GM18508 (cell line): ENCODE measurements around the gene TEX28.
"Not testable (repeated sequence)": the region's sequence is repeated elsewhere in the genome, so short reads cannot be mapped to it uniquely, and the experiment has no call there.

Experiments used
- ATAC-seq: cut with Tn5 transposase; IDR thresholded peaks from one replicate; pipeline ENCODE4 v1.9.1; 2021; ENCODE audit warnings: moderate number of reproducible peaks; ENCODE audit not compliant: insufficient read depth, unreplicated experiment

The TEX28 gene

DNA sequence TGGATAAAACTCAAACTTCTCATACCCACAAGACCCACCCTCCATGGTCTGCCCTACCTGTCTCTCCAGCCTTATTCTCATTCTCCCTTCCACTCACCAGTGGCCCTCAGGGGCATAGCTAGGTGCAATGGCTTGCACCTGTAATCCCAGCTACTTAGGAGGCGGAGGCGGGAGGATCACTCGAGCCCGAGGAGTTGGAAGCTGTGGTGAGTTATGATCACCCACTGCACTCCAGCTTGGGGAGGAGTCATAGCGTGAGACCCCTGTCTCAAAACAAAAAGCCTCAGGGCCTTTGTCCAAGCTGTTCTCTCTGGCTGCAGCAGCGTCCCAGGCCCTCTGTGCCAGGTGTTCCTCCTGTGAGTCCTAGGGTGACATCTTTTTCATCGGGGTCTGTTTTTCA lies 17.2 kb upstream of the TEX28 start:
- ATAC-seq = no peak

DNA sequence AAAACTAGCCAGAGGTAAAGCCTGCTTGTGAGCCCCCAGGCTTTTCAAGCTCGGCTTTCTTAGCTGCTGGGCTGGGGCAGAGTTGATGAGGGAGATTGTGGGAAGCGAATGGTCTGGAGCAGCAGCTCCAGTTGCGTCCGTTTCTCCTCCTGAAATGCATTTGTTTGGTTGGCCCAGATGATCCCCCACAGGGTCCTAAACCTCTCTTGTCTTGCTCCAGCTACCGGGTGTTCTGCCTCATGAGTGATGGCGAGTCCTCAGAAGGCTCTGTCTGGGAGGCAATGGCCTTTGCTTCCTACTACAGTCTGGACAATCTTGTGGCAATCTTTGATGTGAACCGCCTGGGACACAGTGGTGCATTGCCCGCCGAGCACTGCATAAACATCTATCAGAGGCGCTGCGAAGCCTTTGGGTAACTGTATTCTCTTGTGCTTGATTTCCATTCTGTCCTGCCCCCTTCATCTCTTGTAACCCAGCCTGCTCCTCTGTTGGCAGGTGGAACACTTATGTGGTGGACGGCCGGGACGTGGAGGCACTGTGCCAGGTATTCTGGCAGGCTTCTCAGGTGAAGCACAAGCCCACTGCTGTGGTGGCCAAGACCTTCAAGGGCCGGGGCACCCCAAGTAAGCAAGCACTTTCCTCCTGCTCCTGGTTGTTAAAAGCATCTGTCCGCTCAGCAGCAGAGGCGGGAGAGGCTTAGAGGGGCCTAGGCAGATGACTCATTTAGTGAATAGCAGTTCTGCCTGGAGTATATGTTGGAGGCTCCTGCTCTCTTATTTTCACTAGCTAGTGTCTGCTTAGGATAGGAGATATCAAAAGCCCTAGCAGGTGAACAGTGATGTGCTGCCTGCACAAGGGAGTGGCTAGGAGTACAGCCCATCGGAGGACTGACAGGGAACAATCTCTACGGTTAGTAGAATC lies 16.0 kb upstream of the TEX28 start:
- no peak for ATAC-seq

- no peak for ATAC-seq
These were observed 14.3 kb upstream of the TEX28 start for GRCh38 chrX:154309041-154309775.

DNA sequence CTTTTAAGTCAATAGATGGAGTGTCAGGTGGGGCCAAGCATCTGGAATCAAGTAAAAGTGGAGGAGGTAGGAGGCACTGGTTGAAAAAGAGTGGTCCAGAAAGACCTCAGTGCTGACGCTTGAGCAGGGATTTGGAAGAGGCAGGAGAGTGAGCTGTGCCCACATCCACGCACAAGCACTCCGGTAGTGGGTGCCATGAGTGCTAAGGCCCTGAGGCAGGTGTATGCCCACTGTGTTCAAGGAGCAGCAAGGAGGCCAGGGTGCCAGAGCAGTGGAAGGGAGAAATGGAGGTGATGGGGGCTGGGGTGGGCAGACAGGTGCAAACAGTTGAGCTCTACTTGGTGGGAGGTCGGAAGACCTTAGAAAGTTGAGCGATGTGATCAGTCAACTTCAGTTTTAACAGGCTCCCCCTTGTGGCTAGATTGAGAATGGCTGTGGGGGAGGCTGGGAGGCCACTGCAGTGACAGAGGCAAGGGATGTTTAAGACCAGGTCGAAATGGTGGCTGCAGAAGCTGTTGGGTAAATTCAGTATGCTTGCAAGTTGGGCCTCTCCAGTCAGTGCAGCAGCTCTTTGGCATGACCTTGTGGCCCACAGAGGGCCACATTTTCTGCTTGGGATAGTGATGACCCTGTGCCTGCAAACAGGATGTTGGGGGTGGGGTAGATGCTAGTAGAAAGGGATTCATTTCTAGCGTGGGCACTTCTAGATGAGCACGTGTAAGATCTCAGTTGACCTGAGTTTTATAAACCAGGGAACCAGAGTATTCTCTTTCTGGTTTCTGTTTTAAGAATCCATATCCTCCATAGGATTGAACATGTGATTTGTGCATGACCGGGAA lies 13.4 kb upstream of the TEX28 start:
- ATAC-seq = no peak

DNA sequence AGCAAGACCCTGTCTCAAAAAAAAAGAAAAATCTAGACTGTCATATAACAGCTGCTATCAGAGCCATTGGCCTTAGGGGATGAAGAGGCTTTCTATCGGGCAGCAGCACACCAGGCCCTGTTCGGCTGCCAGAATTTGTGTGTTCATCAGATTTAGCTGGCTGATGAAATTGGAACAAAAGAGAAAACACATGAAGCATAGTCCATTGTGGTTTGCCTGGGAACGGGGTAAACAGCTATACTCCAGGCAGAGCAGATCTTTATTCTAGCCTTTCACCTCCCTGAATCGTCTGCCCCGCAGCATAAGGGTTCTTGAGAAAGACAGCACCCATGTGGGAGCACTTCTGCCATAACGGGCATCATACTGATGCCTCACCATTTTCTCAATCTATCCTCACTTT lies 12.3 kb upstream of the TEX28 start:
- ATAC-seq = no peak

- no peak for ATAC-seq
These were observed 10.7 kb upstream of the TEX28 start for GRCh38 chrX:154305541-154306205.

DNA sequence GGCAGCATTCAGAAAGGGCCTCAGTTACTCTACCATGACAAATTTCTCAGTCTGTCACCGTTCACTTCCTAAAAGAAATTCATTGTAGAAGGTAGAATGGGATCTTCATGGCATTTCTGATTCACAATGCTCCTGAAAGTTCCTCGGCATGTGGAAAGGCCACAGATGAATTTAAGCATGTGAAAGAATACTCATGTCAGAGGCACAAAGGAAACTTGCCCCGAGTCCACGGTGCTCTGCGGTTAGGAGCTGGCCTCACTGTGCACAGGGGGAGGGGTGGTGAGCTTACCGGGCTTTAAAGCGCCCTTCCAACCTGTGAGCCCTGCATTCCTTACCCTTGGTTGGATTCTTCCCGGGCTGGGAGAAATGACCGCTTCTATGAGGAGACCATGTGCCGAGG lies 9.9 kb upstream of the TEX28 start:
- no peak for ATAC-seq

DNA sequence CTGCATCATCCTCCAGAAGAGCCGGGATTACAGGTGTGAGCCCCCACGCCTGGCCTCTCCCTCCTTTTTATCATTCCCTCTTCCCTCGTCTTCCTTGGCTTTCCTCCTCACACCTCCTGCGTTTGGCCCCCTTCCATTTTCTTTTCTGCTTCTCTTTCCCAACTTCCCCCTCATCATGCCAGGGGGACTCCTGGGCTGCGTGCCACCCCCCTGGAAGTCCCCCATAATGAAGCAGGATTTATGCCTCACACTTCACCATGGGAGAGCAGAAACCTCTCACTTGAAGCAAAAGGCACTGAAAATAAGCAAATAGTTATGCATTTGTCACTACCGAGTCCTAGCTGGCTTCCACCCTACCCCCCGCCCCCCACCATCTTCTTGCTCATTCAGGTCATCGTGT lies 8.6 kb upstream of the TEX28 start:
- ATAC-seq = no peak

GRCh38 chrX:154302998-154303397 lies 8.1 kb upstream of the TEX28 start:
- ATAC-seq = not testable (repeated sequence)

DNA sequence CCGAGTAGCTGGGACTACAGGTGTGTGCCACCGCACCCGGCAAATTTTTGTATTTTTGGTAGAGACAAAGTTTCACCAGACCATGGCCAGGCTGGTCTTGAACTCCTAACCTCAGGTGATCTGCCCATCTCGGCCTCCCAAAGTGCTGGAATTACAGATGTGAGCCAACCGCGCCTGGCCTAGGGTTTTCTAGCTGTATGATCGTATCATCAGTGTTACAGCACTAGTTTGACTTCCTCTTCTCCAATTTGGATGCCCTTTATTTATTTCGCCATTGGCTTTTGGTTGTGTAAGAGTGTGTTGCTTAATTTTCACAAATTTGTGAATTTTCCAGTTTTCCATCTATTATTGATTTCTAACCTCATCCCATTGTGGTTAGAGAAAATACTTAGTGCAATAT lies 5.9 kb upstream of the TEX28 start:
- no peak for ATAC-seq

- ATAC-seq = no peak
These were observed 3.4 kb upstream of the TEX28 start for GRCh38 chrX:154298312-154298711.

GRCh38 chrX:154296731-154297130 lies 1.8 kb upstream of the TEX28 start:
- ATAC-seq = no peak

GRCh38 chrX:154295664-154296310 lies 863 bp upstream of the TEX28 start, which contains the start of gene TKTL1:
TKTL1 (plus strand) TSS chrX:154295795; CDS start chrX:154295860, 65 bp downstream.
- ATAC-seq = no peak

DNA sequence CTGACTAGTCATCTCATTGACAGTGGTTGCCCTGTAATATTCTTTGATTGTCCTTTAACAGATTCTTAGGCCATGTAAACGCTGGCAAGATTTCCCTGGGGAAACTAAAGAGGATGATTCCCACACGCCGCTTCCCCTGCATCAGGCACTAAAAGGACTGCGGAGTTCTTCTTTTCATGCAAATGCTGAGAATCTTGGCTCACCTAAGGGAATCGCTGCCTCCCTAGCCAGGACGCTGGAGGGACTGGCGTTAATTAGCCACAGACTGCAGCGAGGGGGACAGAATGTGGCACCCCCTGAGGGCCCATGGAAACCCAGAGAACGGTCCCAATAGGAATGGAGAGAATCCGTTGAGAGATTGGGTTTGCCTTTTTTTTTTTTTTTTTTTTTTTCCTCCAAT lies 8.5 kb downstream of the TEX28 start:
- not testable (repeated sequence) for ATAC-seq

GRCh38 chrX:154284489-154285338 lies 10.2 kb downstream of the TEX28 start:
- not testable (repeated sequence) for ATAC-seq

- ATAC-seq = not testable (repeated sequence)
These were observed 25.7 kb downstream of the TEX28 start for GRCh38 chrX:154269245-154269644.

GRCh38 chrX:154263072-154263471 lies 31.9 kb downstream of the TEX28 start:
- ATAC-seq = not testable (repeated sequence)

- not testable (repeated sequence) for ATAC-seq
These were observed 36.2 kb downstream of the TEX28 start for GRCh38 chrX:154258711-154259110.

GRCh38 chrX:154257282-154257681 lies 37.6 kb downstream of the TEX28 start, which contains the start of gene OPN1MW3:
OPN1MW3 (plus strand) TSS chrX:154257582; CDS start chrX:154257620, 38 bp downstream.
- not testable (repeated sequence) for ATAC-seq
